Endodermal cell (in vitro differentiated cells): ENCODE results near the gene REV3L. TPM values are rescaled to one million over a fixed set of nuclear protein-coding genes. Genes with fewer than 3 reads are reported as not detected.

Experiments used
- DNase-seq: peaks from one replicate; pipeline ENCODE4 v3.0.0-alpha.2; 2017
- H3K27ac ChIP-seq: 2 replicates; pipeline ENCODE4 v1.5.1; 2013; ENCODE audit warnings: mild to moderate bottlenecking, low read depth, low read length, moderate library complexity
- H3K27me3 ChIP-seq: 2 replicates; pipeline ENCODE4 v1.6.1; 2013; ENCODE audit warnings: mild to moderate bottlenecking, low read length, moderate library complexity; ENCODE audit not compliant: insufficient read depth, control insufficient read depth, poor library complexity, severe bottlenecking
- H3K36me3 ChIP-seq: 2 replicates; pipeline ENCODE4 v1.7.0; 2013; ENCODE audit warnings: mild to moderate bottlenecking, low read length, moderate library complexity; ENCODE audit not compliant: control insufficient read depth, insufficient read depth
- H3K4me1 ChIP-seq: one replicate; pipeline ENCODE4 v1.7.0; 2013; ENCODE audit warnings: low read length; ENCODE audit not compliant: control insufficient read depth, insufficient read depth
- H3K4me3 ChIP-seq: 2 replicates; pipeline ENCODE4 v1.5.1; 2013; ENCODE audit warnings: mild to moderate bottlenecking, low read length, moderate library complexity
- H3K9ac ChIP-seq: 2 replicates; pipeline ENCODE4 v1.6.1; 2013; ENCODE audit warnings: mild to moderate bottlenecking, low read length, moderate library complexity; ENCODE audit not compliant: poor library complexity, severe bottlenecking; ENCODE audit errors: extremely low read depth
- H3K9me3 ChIP-seq: 2 replicates; pipeline ENCODE4 v1.6.1; 2013; ENCODE audit warnings: mild to moderate bottlenecking, low read length, moderate library complexity; ENCODE audit not compliant: control insufficient read depth
- H3K27ac Mint-ChIP-seq: 2 replicates; pipeline ENCODE4 v1.8.0; 2020; ENCODE audit warnings: mixed read lengths
- H3K27me3 Mint-ChIP-seq: 2 replicates; pipeline ENCODE4 v1.8.0; 2021; ENCODE audit warnings: mild to moderate bottlenecking, mixed read lengths; ENCODE audit not compliant: insufficient read depth
- H3K36me3 Mint-ChIP-seq: 2 replicates; pipeline ENCODE4 v1.8.0; 2020; ENCODE audit warnings: low read depth, mixed read lengths
- H3K4me1 Mint-ChIP-seq: 2 replicates; pipeline ENCODE4 v1.8.0; 2020; ENCODE audit warnings: mixed read lengths
- H3K4me3 Mint-ChIP-seq: 2 replicates; pipeline ENCODE4 v1.8.0; 2020; ENCODE audit warnings: mild to moderate bottlenecking, moderate library complexity, mixed read lengths
- H3K9me3 Mint-ChIP-seq: 2 replicates; pipeline ENCODE4 v1.8.0; 2020; ENCODE audit warnings: mild to moderate bottlenecking, mixed read lengths
- CTCF ChIP-seq: fragments of 200-600 bp; sonication (generic); conservative IDR thresholded peaks from 2 replicates; pipeline ENCODE4 v1.5.0; 2021; ENCODE audit warnings: antibody characterized with exemption, mild to moderate bottlenecking
- WGBS, 2 experiments: methylation state at CpG; one replicate each; pipeline versions ENCODE4 v1.1.5 to v1.1.7; 2013; ENCODE audit warnings: missing lambda C conversion rate in 2 of 2, mixed read lengths in 1 of 2; ENCODE audit not compliant: insufficient coverage in 1 of 2, insufficient read length in 1 of 2; 5-methylcytosine and 5-hydroxymethylcytosine counted together
- total RNA-seq, 2 donors: library from RNA; stranded (reverse); fragmentation: NEBNext Ultra II Directional in 1 of 2; extraction: Animal tissue kit (Norgen Biotek cat#: 25700) in 1 of 2; gene quantifications; 2 replicates in 1 of 2; 3 replicates in 1 of 2; pipeline ENCODE4 v1.2.1, GENCODE V29; 2021

REV3L gene
- total RNA-seq, 2 donors from 2014 or later, result 19.2 to 28.1 TPM

GRCh38 chr6:111356551-111356950, 126.5 kb downstream of the REV3L start:
- Mint-ChIP-seq H3K27me3 (no peaks in the 10 kb centered on the region), H3K9me3 (no peaks in the 10 kb centered on the region), H3K4me3 (no peak overlapping the region), H3K36me3 (peaks cover 25% of the 10 kb centered on the region), H3K4me1 (peaks cover 1% of the 10 kb centered on the region), H3K27ac (no peak overlapping the region)
- Histone ChIP-seq H3K27ac (no peak overlapping the region), H3K9ac (no peak overlapping the region), H3K4me1 (no peaks in the 10 kb centered on the region), H3K9me3 (no peaks in the 10 kb centered on the region), H3K36me3 (peaks cover 50% of the 10 kb centered on the region), H3K4me3 (no peak overlapping the region), H3K27me3 (no peaks in the 10 kb centered on the region)
- no peak for DNase-seq
- no peak for TF ChIP-seq CTCF
- WGBS, 2 experiments, result 100% methylated on average over 1 of the region's 1 CpG

- Mint-ChIP-seq H3K27ac (no peak overlapping the region), H3K9me3 (no peaks in the 10 kb centered on the region), H3K36me3 (peaks cover 26% of the 10 kb centered on the region), H3K4me1 (no peaks in the 10 kb centered on the region), H3K4me3 (no peak overlapping the region), H3K27me3 (no peaks in the 10 kb centered on the region)
- Histone ChIP-seq H3K4me1 (no peaks in the 10 kb centered on the region), H3K27me3 (no peaks in the 10 kb centered on the region), H3K27ac (no peak overlapping the region), H3K9ac (no peak overlapping the region), H3K9me3 (no peaks in the 10 kb centered on the region), H3K4me3 (no peak overlapping the region), H3K36me3 (peaks cover 64% of the 10 kb centered on the region)
- no peak for DNase-seq
- 92 to 100% methylated on average over 1 to 2 of the region's 3 CpGs for WGBS, 2 experiments
- no peak for TF ChIP-seq CTCF
Observed at GRCh38 chr6:111354758-111355555, 128.1 kb downstream of the REV3L start.

- Histone ChIP-seq H3K27ac (no peak overlapping the region), H3K36me3 (peaks cover 66% of the 10 kb centered on the region), H3K4me1 (no peaks in the 10 kb centered on the region), H3K9me3 (no peaks in the 10 kb centered on the region), H3K4me3 (no peak overlapping the region), H3K9ac (no peak overlapping the region), H3K27me3 (no peaks in the 10 kb centered on the region)
- H3K4me3 Mint-ChIP-seq, result no peak overlapping the region
- H3K36me3 Mint-ChIP-seq, result peaks cover 28% of the 10 kb centered on the region
- DNase-seq, result no peak
- H3K27me3 Mint-ChIP-seq, result no peaks in the 10 kb centered on the region
- no peak for TF ChIP-seq CTCF
- no peak overlapping the region for H3K27ac Mint-ChIP-seq
- no peaks in the 10 kb centered on the region for H3K4me1 Mint-ChIP-seq
- H3K9me3 Mint-ChIP-seq, result no peaks in the 10 kb centered on the region
- WGBS, 2 experiments, result 83 to 93% methylated on average over 1 to 5 of the region's 5 CpGs
Observed at GRCh38 chr6:111353912-111354462, 129.0 kb downstream of the REV3L start.
